Endothelial cell of umbilical vein (primary cell): Measurements from ENCODE around the gene ELK1. TPM values are rescaled to one million over a fixed set of nuclear protein-coding genes. Genes with fewer than 3 reads are reported as not detected.

Experiments
- BruUV-seq: library from RNA; stranded (reverse); fragments of 400-500 nt; replicated peaks from 2 replicates; lab custom pipeline; 2021; lab: Mats Ljungman, UMichigan
- CTCF ChIA-PET: fragments of 300-600, 350-600 bp; sonication (Branson Sonifier 250); formaldehyde crosslinking; loops from one replicate; lab custom pipeline; 2021; ENCODE audit warnings: antibody characterized with exemption, inconsistent platforms; lab: Charles Lee
- POLR2A ChIA-PET: fragments of 300-600, 350-600 bp; sonication (Branson Sonifier 250); formaldehyde crosslinking; loops from one replicate; lab custom pipeline; 2021; ENCODE audit warnings: antibody characterized with exemption, inconsistent platforms; lab: Charles Lee
- DNase-seq: peaks from one replicate; pipeline ENCODE4 v3.0.0-alpha.2; 2011; ENCODE audit warnings: low read depth, low spot score
- FAIRE-seq: peaks from 2 replicates; lab custom pipeline; 2011; peaks lifted over from hg19 to GRCh38; lab: Jason Lieb, UNC
- H2AFZ ChIP-seq: 2 replicates; pipeline ENCODE4 v1.6.0; 2012; ENCODE audit warnings: low read depth, low read length, control low read depth, inconsistent platforms
- H3K27ac ChIP-seq: 2 replicates; pipeline ENCODE4 v1.5.1; 2011; ENCODE audit warnings: low read depth, mild to moderate bottlenecking, control low read depth, low read length, moderate library complexity; ENCODE audit not compliant: insufficient read depth
- H3K27me3 ChIP-seq, 2 experiments: 2 replicates each; pipeline versions ENCODE4 v1.6.0 to v1.6.1; 2011; ENCODE audit warnings: low read length in 2 of 2, mixed read lengths in 1 of 2; ENCODE audit not compliant: control insufficient read depth in 2 of 2, insufficient read depth in 2 of 2
- H3K36me3 ChIP-seq, 2 experiments: 2 replicates in 1 of 2; 3 replicates in 1 of 2; pipeline ENCODE4 v1.5.1; 2011; ENCODE audit warnings: low read length in 2 of 2, mild to moderate bottlenecking in 1 of 2, moderate library complexity in 1 of 2; ENCODE audit not compliant: control insufficient read depth in 2 of 2, insufficient read depth in 2 of 2; ENCODE audit errors: extremely low read depth in 1 of 2
- H3K4me1 ChIP-seq: 3 replicates; pipeline ENCODE4 v1.5.1; 2011; ENCODE audit warnings: mild to moderate bottlenecking, low read length; ENCODE audit not compliant: control insufficient read depth, insufficient read depth; ENCODE audit errors: extremely low read depth
- H3K4me2 ChIP-seq: 2 replicates; pipeline ENCODE4 v1.6.1; 2011; ENCODE audit warnings: low read length, control low read depth, mixed read lengths; ENCODE audit not compliant: insufficient read depth
- H3K4me3 ChIP-seq, 3 experiments: fragments of 200-600 bp in 1 of 3; sonication (generic), shearing (Covaris generic) in 1 of 3; replicated peaks in 1 of 3; 2 replicates each; pipeline ENCODE4 v1.5.1; 2011 to 2016; ENCODE audit warnings: control low read depth in 3 of 3, low read length in 3 of 3, mild to moderate bottlenecking in 2 of 3, inconsistent platforms in 1 of 3, low read depth in 1 of 3, moderate library complexity in 1 of 3; ENCODE audit not compliant: insufficient read depth in 1 of 3
- H3K79me2 ChIP-seq: 2 replicates; pipeline ENCODE4 v1.6.0; 2012; ENCODE audit warnings: low read length, inconsistent platforms; ENCODE audit not compliant: control insufficient read depth, insufficient read depth
- H3K9ac ChIP-seq: replicated peaks from 2 replicates; pipeline ENCODE3; 2011; ENCODE audit warnings: low read length, control low read depth; ENCODE audit not compliant: insufficient read depth; ENCODE audit errors: extremely low read depth
- H3K9me1 ChIP-seq: replicated peaks from 3 replicates; pipeline ENCODE4 v1.6.0; 2011; ENCODE audit warnings: mild to moderate bottlenecking, low read length; ENCODE audit not compliant: control insufficient read depth, insufficient read depth; ENCODE audit errors: extremely low read depth
- H3K9me3 ChIP-seq: replicated peaks from 2 replicates; pipeline ENCODE4 v1.5.1; 2012; ENCODE audit warnings: low read length, inconsistent platforms; ENCODE audit not compliant: control insufficient read depth, insufficient read depth
- H4K20me1 ChIP-seq: replicated peaks from 2 replicates; pipeline ENCODE3; 2011; ENCODE audit warnings: mild to moderate bottlenecking, low read length; ENCODE audit not compliant: control insufficient read depth, insufficient read depth; ENCODE audit errors: extremely low read depth
- EZH2 ChIP-seq: IDR thresholded peaks from 2 replicates; pipeline ENCODE4 v1.6.1; 2012; ENCODE audit warnings: borderline replicate concordance, low read depth, mild to moderate bottlenecking, moderate library complexity, low read length, inconsistent platforms; ENCODE audit not compliant: severe bottlenecking
- FOS ChIP-seq: IDR thresholded peaks from 2 replicates; pipeline ENCODE4 v1.6.1; 2011; ENCODE audit warnings: mild to moderate bottlenecking, low read length, moderate library complexity, borderline replicate concordance; ENCODE audit not compliant: insufficient read depth
- GATA2 ChIP-seq: IDR thresholded peaks from 2 replicates; pipeline ENCODE4 v1.7.0; 2011; ENCODE audit warnings: low read depth, mild to moderate bottlenecking, moderate library complexity, mixed read lengths, low read length; ENCODE audit not compliant: insufficient read length, insufficient read depth
- JUN ChIP-seq: IDR thresholded peaks from 2 replicates; pipeline ENCODE4 v1.6.1; 2011; ENCODE audit warnings: borderline replicate concordance, low read depth; ENCODE audit not compliant: insufficient read length, insufficient read depth
- MYC ChIP-seq: IDR thresholded peaks from one replicate; pipeline ENCODE4 v1.6.1; 2011; ENCODE audit warnings: mild to moderate bottlenecking, low read depth, low read length
- POLR2A ChIP-seq: IDR thresholded peaks from 2 replicates; pipeline ENCODE4 v1.6.1; 2012; ENCODE audit warnings: low read depth, mild to moderate bottlenecking, control low read depth, low read length
- POLR2AphosphoS5 ChIP-seq: IDR thresholded peaks from 2 replicates; pipeline ENCODE4 v1.6.1; 2012; ENCODE audit warnings: low read depth, mild to moderate bottlenecking, control low read depth, low read length, moderate library complexity; ENCODE audit not compliant: insufficient read depth
- dilution Hi-C: fragments of 300-500 bp; cut with MboI; formaldehyde crosslinking; loops from one replicate; pipeline ENCODE4 v1.15.0; 2019; ENCODE audit warnings: low sequenced_read_pairs; ENCODE audit not compliant: extremely low pct_ligation_motif_present
- intact Hi-C: fragments of 100-400 bp; cut with micrococcal nuclease; formaldehyde crosslinking; loops from one replicate; pipeline ENCODE4 v1.10.0; 2022
- polyA plus RNA-seq, 4 experiments: library from polyadenylated mRNA; depleted of rRNA in 3 of 4; stranded (reverse) in 3 of 4; unstranded in 1 of 4; fragments of >200 nt; gene quantifications; 2 replicates each; pipeline versions ENCODE4 v1.2.1 to v1.2.3, GENCODE V29; 2011 to 2012; ENCODE audit warnings: missing spikeins in 1 of 4
- total RNA-seq: library from RNA; stranded (reverse); gene quantifications from 2 replicates; pipeline ENCODE4 v1.2.3, GENCODE V29; 2021
- TF ChIP-seq, protein P1 (sequence below): IDR thresholded peaks from 2 replicates; pipeline ENCODE4 v1.6.1; 2011; ENCODE audit not compliant: insufficient read depth, insufficient read length
- TF ChIP-seq, protein P2 (sequence below), 2 donors: IDR thresholded peaks; 1 replicate in 1 of 2; 2 replicates in 1 of 2; pipeline ENCODE4 v1.5.1; 2011; ENCODE audit warnings: low read length in 2 of 2, mild to moderate bottlenecking in 2 of 2, moderate library complexity in 2 of 2, control low read depth in 1 of 2, inconsistent platforms in 1 of 2, low read depth in 1 of 2; ENCODE audit not compliant: insufficient read depth in 1 of 2; ENCODE audit errors: extremely low read depth in 1 of 2

Gene ELK1
- total and polyA plus RNA-seq, 2 donors (not counting 3 experiments of a cell fraction or from before 2014, with no cell fraction given): 18.3 to 28.7 TPM

DNA sequence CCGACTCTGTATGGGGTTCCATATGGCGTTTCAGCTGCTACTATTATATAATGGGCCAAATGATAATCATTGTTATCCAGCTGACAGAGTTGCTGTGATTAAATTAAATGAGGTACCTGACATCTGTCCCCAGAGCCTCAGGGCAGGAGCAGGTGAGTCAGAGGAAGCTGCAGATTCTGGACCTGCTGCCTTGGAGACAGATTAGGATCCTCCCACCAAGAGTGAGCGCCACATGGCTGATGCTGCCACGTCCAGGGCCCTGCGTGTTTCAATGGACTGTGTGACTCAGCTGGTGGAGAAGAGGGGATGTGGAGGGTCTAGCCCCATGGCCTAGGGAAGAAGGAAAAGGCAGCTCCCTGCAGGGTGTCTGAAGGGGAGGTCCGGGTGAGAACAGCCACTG lies 36.9 kb upstream of the ELK1 start:
- H3K9me3 ChIP-seq: no peaks in the 10 kb centered on the region
- H3K9ac ChIP-seq: no peak overlapping the region
- DNase-seq (no peak), FAIRE-seq (no peak)
- H3K36me3 ChIP-seq: no peaks in the 10 kb centered on the region
- no peak overlapping the region for H3K4me2 ChIP-seq
- no peak overlapping the region for H3K27ac ChIP-seq
- no peak overlapping the region for H3K4me3 ChIP-seq
- ChIA-PET CTCF (no interaction called here), POLR2A (no interaction called here)
- no peaks in the 10 kb centered on the region for H3K4me1 ChIP-seq
- H3K79me2 ChIP-seq: no peaks in the 10 kb centered on the region
- no peak overlapping the region for H2AFZ ChIP-seq
- no TSS peak for BruUV-seq
- peaks cover 0 to 2% of the 10 kb centered on the region in 2 experiments for H3K27me3 ChIP-seq
- no peaks in the 10 kb centered on the region for H3K9me1 ChIP-seq
- TF ChIP-seq, protein P1, sequence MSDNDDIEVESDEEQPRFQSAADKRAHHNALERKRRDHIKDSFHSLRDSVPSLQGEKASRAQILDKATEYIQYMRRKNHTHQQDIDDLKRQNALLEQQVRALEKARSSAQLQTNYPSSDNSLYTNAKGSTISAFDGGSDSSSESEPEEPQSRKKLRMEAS: no peak
- TF ChIP-seq, protein P2, sequence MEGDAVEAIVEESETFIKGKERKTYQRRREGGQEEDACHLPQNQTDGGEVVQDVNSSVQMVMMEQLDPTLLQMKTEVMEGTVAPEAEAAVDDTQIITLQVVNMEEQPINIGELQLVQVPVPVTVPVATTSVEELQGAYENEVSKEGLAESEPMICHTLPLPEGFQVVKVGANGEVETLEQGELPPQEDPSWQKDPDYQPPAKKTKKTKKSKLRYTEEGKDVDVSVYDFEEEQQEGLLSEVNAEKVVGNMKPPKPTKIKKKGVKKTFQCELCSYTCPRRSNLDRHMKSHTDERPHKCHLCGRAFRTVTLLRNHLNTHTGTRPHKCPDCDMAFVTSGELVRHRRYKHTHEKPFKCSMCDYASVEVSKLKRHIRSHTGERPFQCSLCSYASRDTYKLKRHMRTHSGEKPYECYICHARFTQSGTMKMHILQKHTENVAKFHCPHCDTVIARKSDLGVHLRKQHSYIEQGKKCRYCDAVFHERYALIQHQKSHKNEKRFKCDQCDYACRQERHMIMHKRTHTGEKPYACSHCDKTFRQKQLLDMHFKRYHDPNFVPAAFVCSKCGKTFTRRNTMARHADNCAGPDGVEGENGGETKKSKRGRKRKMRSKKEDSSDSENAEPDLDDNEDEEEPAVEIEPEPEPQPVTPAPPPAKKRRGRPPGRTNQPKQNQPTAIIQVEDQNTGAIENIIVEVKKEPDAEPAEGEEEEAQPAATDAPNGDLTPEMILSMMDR (IDR thresholded peaks at IDR 0.05; ENCODE audit: extremely low read depth in 1 of 2, insufficient read depth in 1 of 2, low read depth in 1 of 2, low read length in 2 of 2): no peak
- dilution Hi-C loops: no loop called here
- intact Hi-C loops: no loop called here
- H4K20me1 ChIP-seq: no peaks in the 10 kb centered on the region

DNA sequence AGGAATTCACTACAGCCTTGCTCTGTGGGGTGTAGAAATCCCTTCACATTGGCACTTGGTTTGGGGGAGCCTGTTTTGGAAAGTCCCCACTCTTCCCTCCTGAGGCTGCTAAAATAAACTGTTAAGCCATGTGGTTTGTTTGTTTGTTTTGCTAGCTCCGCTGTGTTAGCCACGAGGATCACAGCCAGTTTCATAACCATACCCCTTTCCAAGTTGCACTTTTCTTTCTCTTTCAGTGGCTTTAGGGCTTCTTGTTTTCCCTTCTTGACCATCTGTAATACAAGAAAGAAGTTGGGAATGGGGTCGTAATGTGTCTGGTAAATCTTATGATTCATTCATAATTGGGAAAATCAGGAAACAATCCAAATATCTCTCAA lies 33.5 kb upstream of the ELK1 start:
- Histone ChIP-seq H3K27me3 (no peaks in the 10 kb centered on the region), H3K9me3 (no peaks in the 10 kb centered on the region), H2AFZ (no peak overlapping the region), H3K4me1 (no peaks in the 10 kb centered on the region), H3K9me1 (no peaks in the 10 kb centered on the region), H3K4me3 (no peak overlapping the region), H4K20me1 (no peaks in the 10 kb centered on the region), H3K36me3 (no peaks in the 10 kb centered on the region), H3K9ac (no peak overlapping the region), H3K4me2 (no peak overlapping the region), H3K79me2 (no peaks in the 10 kb centered on the region), H3K27ac (no peak overlapping the region)
- no peak for TF ChIP-seq POLR2AphosphoS5
- TF ChIP-seq FOS: no peak
- no peak for TF ChIP-seq JUN
- no peak for TF ChIP-seq MYC
- TF ChIP-seq, protein P2 (IDR thresholded peaks at IDR 0.05; ENCODE audit: extremely low read depth in 1 of 2, insufficient read depth in 1 of 2, low read depth in 1 of 2, low read length in 2 of 2): no peak
- no peak for TF ChIP-seq POLR2A
- no peak for TF ChIP-seq EZH2
- TF ChIP-seq, protein P1: no peak
- no peak for TF ChIP-seq GATA2
- FAIRE-seq (no peak), DNase-seq (no peak)
- intact Hi-C loops: no loop called here
- ChIA-PET POLR2A (no interaction called here), CTCF (no interaction called here)
- no TSS peak for BruUV-seq
- dilution Hi-C loops: no loop called here
